Spleen (tissue), 11 donors: ENCODE measurements around the gene ZCCHC8. TPM values are rescaled to one million over a fixed set of nuclear protein-coding genes. Genes with fewer than 3 reads are reported as not detected.

Source experiments
- DNase-seq: peaks from one replicate; pipeline ENCODE4 v3.0.0-alpha.2; 2020
- H3K27ac ChIP-seq, 8 donors: fragments of 200-600 bp; sonication (generic) in 7 of 8; 1 replicate in 4 of 8; 2 replicates in 4 of 8; pipeline versions ENCODE4 v1.5.0 to v1.8.0; 2016 to 2021; ENCODE audit warnings: inconsistent platforms in 4 of 8, mild to moderate bottlenecking in 4 of 8, moderate library complexity in 1 of 8
- H3K27me3 ChIP-seq, 7 donors: fragments of 200-600 bp; sonication (generic) in 6 of 7; replicated peaks in 1 of 7; 1 replicate in 4 of 7; 2 replicates in 3 of 7; pipeline versions ENCODE4 v1.5.0 to v1.8.0; 2016 to 2021; ENCODE audit warnings: inconsistent platforms in 3 of 7, mild to moderate bottlenecking in 1 of 7
- H3K36me3 ChIP-seq, 6 donors: fragments of 200-600 bp; sonication (generic) in 5 of 6; 1 replicate in 4 of 6; 2 replicates in 2 of 6; pipeline versions ENCODE4 v1.5.0 to v1.8.0; 2016 to 2021; ENCODE audit warnings: inconsistent platforms in 2 of 6
- H3K4me1 ChIP-seq, 6 donors: fragments of 200-600 bp; sonication (generic) in 5 of 6; 1 replicate in 3 of 6; 2 replicates in 3 of 6; pipeline versions ENCODE4 v1.5.0 to v1.8.0; 2016 to 2021; ENCODE audit warnings: inconsistent platforms in 3 of 6
- H3K4me3 ChIP-seq, 8 donors: fragments of 200-600 bp; sonication (generic) in 7 of 8; 1 replicate in 4 of 8; 2 replicates in 4 of 8; pipeline versions ENCODE4 v1.5.0 to v1.8.0; 2016 to 2021; ENCODE audit warnings: inconsistent platforms in 4 of 8, mild to moderate bottlenecking in 4 of 8, moderate library complexity in 2 of 8
- H3K9me3 ChIP-seq, 8 donors: fragments of 200-600 bp; sonication (generic) in 7 of 8; 1 replicate in 4 of 8; 2 replicates in 4 of 8; pipeline versions ENCODE4 v1.5.0 to v1.8.0; 2016 to 2021; ENCODE audit warnings: inconsistent platforms in 4 of 8
- CTCF ChIP-seq, 11 experiments: fragments of 200-600 bp in 7 of 11; fragments of 450-650 bp in 4 of 11; sonication (generic) in 4 of 11; IDR thresholded peaks in 8 of 11; conservative IDR thresholded peaks in 3 of 11; 1 replicate in 7 of 11; 2 replicates in 4 of 11; pipeline versions ENCODE4 v1.4.0 to v1.8.0; 2016 to 2021; ENCODE audit warnings: antibody characterized with exemption in 11 of 11, inconsistent platforms in 4 of 11, mild to moderate bottlenecking in 1 of 11
- POLR2A ChIP-seq, 3 donors: fragments of 450-650 bp; IDR thresholded peaks; one replicate each; pipeline ENCODE4 v1.5.1; 2017; ENCODE audit warnings: antibody characterized with exemption in 3 of 3, mild to moderate bottlenecking in 1 of 3
- POLR2AphosphoS5 ChIP-seq, 3 donors: sonication (generic); formaldehyde crosslinking; IDR thresholded peaks; one replicate each; pipeline ENCODE4 v1.5.1; 2017; ENCODE audit warnings: antibody characterized with exemption in 3 of 3
- WGBS, 5 donors: extraction: QIAGEN DNeasy Blood & Tissue Kit in 3 of 5; methylation state at CpG; one replicate each; pipeline versions ENCODE4 v1.1.5 to v1.1.7; 2013 to 2018; 5-methylcytosine and 5-hydroxymethylcytosine counted together
- intact Hi-C: fragments of 100-400 bp; cut with DNase I; formaldehyde crosslinking; loops from one replicate; pipeline ENCODE4 v1.15.0; 2023; ENCODE audit warnings: low total_unique reads
- polyA plus RNA-seq, 3 donors: library from polyadenylated mRNA; stranded (reverse); fragments of 200-250 nt; gene quantifications; one replicate each; pipeline ENCODE4 v1.2.1, GENCODE V29; 2013
- total RNA-seq, 7 donors: library from RNA; depleted of rRNA in 3 of 7; stranded (reverse); fragments of >200 nt in 3 of 7; fragmentation: NEBNext Ultra II Directional in 4 of 7; extraction: Animal tissue kit (Norgen Biotek cat#: 25700) in 4 of 7; gene quantifications; one replicate each; pipeline versions ENCODE4 v1.1.0 to v1.2.1, GENCODE V29; 2016 to 2021
- donor health status: healthy with polysubstance abuse.
- donor health status: DM: no; HTN: no; CAD: no; lungs with moderate emphysema.
- donor health status: DM: no; HTN: no; CAD: no.
- donor health status: Bipolar disorder and iron deficiency.
- donor health status: healthy.
- donor health status: DM: no; HTN: no; CAD: no.
- donor health status: DM: yes; HTN: yes; CAD: no.

Gene ZCCHC8
- total and polyA plus RNA-seq, 10 donors = 20.6 to 37.1 (median 29.4) TPM

- TF ChIP-seq CTCF (IDR thresholded peaks at IDR 0.05 in 8 of 11, conservative IDR thresholded peaks at IDR 0.05 in 3 of 11) (no peak), POLR2AphosphoS5 (IDR thresholded peaks at IDR 0.05) (no peak), POLR2A (IDR thresholded peaks at IDR 0.05) (no peak)
- no peaks in the 10 kb centered on the region for H3K9me3 ChIP-seq
- intact Hi-C loops = no loop called here
Measured at GRCh38 chr12:122523846-122524718, 23.4 kb upstream of the ZCCHC8 start.

GRCh38 chr12:122523280-122523679, 22.5 kb upstream of the ZCCHC8 start:
- H3K27ac ChIP-seq = peak overlapping the region in 3 of 8 donors; percentile 72 to 99 (median 99)
- DNase-seq = no peak
- TF ChIP-seq CTCF (IDR thresholded peaks at IDR 0.05 in 8 of 11, conservative IDR thresholded peaks at IDR 0.05 in 3 of 11) = no peak
- TF ChIP-seq POLR2AphosphoS5 (IDR thresholded peaks at IDR 0.05) = no peak
- TF ChIP-seq POLR2A (IDR thresholded peaks at IDR 0.05) = no peak
- H3K4me1 ChIP-seq = peaks cover 34 to 84% (median 61%) of the 10 kb centered on the region in 6 donors
- no peaks in the 10 kb centered on the region for H3K27me3 ChIP-seq
- 49 to 61% (median 59%) methylated on average over 8 of the region's 8 CpGs for WGBS, 5 donors
- no peaks in the 10 kb centered on the region for H3K9me3 ChIP-seq
- peaks cover 3 to 66% (median 43%) of the 10 kb centered on the region in 6 donors for H3K36me3 ChIP-seq
- intact Hi-C loops = no loop called here
- H3K4me3 ChIP-seq = peak overlapping the region in 5 of 8 donors; percentile 44 to 90 (median 49)

More at GRCh38 chr12:122523846-122524718, 23.4 kb upstream of the ZCCHC8 start:
- peaks cover 34 to 84% (median 59%) of the 10 kb centered on the region in 6 donors for H3K4me1 ChIP-seq
- peak overlapping the region in 7 of 8 donors; percentile 2 to 90 (median 49) for H3K4me3 ChIP-seq
- no peak for DNase-seq
- H3K36me3 ChIP-seq = peaks cover 3 to 58% (median 35%) of the 10 kb centered on the region in 6 donors
- H3K27ac ChIP-seq = peak overlapping the region in 4 of 8 donors; percentile 72 to 99 (median 99)
- no peaks in the 10 kb centered on the region for H3K27me3 ChIP-seq
- WGBS, 5 donors = 20 to 40% (median 38%) methylated on average over 8 of the region's 8 CpGs

- Histone ChIP-seq H3K9me3 (no peaks in the 10 kb centered on the region), H3K36me3 (peaks cover 17 to 92% (median 69%) of the 10 kb centered on the region in 6 donors), H3K4me3 (no peak overlapping the region), H3K4me1 (peaks cover 27 to 83% (median 57%) of the 10 kb centered on the region in 6 donors), H3K27me3 (no peaks in the 10 kb centered on the region), H3K27ac (no peak overlapping the region)
- WGBS, 5 donors = 95 to 96% (median 96%) methylated on average over 4 of the region's 4 CpGs
- DNase-seq = no peak
- TF ChIP-seq POLR2A (IDR thresholded peaks at IDR 0.05) (no peak), POLR2AphosphoS5 (IDR thresholded peaks at IDR 0.05) (no peak), CTCF (IDR thresholded peaks at IDR 0.05 in 8 of 11, conservative IDR thresholded peaks at IDR 0.05 in 3 of 11) (no peak)
- intact Hi-C loops = no loop called here
Measured at GRCh38 chr12:122520676-122521075, 19.9 kb upstream of the ZCCHC8 start.

GRCh38 chr12:122519418-122519817, 18.7 kb upstream of the ZCCHC8 start:
- intact Hi-C loops = no loop called here

More at GRCh38 chr12:122519418-122519817, 18.7 kb upstream of the ZCCHC8 start:
- no peak for TF ChIP-seq POLR2A (IDR thresholded peaks at IDR 0.05)
- no peak for TF ChIP-seq POLR2AphosphoS5 (IDR thresholded peaks at IDR 0.05)
- TF ChIP-seq CTCF (IDR thresholded peaks at IDR 0.05 in 8 of 11, conservative IDR thresholded peaks at IDR 0.05 in 3 of 11) = no peak
- WGBS, 5 donors = 88 to 93% (median 92%) methylated on average over 1 of the region's 1 CpG
- DNase-seq = no peak
- H3K4me1 ChIP-seq = peaks cover 21 to 79% (median 46%) of the 10 kb centered on the region in 6 donors
- H3K4me3 ChIP-seq = no peak overlapping the region
- H3K27me3 ChIP-seq = no peaks in the 10 kb centered on the region
- H3K36me3 ChIP-seq = peaks cover 17 to 98% (median 82%) of the 10 kb centered on the region in 6 donors
- H3K9me3 ChIP-seq = no peaks in the 10 kb centered on the region
- no peak overlapping the region for H3K27ac ChIP-seq
